Fibroblast of lung (primary cell): ENCODE measurements around the gene PGAM2.

Experiments used
- EZH2 ChIP-seq: IDR thresholded peaks from 2 replicates; pipeline ENCODE4 v1.5.1; 2012; ENCODE audit warnings: low read length, control low read depth, mild to moderate bottlenecking; ENCODE audit errors: missing control alignments
- TF ChIP-seq, protein P1 (sequence below), 2 donors: IDR thresholded peaks in 1 of 2; conservative IDR thresholded peaks in 1 of 2; 1 replicate in 1 of 2; 2 replicates in 1 of 2; pipeline ENCODE4 v1.5.1; 2011 to 2012; ENCODE audit warnings: low read length in 2 of 2, control low read depth in 1 of 2, inconsistent platforms in 1 of 2, low read depth in 1 of 2, mild to moderate bottlenecking in 1 of 2

DNA sequence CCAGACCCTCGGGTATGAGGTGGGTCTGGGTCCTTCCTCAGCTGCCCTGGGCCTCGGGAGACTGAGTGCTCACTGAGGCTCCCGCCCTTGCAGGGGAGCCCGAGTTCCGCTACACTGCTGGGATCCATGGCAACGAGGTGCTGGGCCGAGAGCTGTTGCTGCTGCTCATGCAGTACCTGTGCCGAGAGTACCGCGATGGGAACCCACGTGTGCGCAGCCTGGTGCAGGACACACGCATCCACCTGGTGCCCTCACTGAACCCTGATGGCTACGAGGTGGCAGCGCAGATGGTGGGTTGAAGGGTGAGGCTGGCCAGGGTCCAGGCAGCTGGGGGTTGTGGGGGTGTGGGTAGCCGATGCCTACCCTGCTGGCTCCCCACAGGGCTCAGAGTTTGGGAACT lies 46.4 kb upstream of the PGAM2 start:
- TF ChIP-seq, protein P1, sequence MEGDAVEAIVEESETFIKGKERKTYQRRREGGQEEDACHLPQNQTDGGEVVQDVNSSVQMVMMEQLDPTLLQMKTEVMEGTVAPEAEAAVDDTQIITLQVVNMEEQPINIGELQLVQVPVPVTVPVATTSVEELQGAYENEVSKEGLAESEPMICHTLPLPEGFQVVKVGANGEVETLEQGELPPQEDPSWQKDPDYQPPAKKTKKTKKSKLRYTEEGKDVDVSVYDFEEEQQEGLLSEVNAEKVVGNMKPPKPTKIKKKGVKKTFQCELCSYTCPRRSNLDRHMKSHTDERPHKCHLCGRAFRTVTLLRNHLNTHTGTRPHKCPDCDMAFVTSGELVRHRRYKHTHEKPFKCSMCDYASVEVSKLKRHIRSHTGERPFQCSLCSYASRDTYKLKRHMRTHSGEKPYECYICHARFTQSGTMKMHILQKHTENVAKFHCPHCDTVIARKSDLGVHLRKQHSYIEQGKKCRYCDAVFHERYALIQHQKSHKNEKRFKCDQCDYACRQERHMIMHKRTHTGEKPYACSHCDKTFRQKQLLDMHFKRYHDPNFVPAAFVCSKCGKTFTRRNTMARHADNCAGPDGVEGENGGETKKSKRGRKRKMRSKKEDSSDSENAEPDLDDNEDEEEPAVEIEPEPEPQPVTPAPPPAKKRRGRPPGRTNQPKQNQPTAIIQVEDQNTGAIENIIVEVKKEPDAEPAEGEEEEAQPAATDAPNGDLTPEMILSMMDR (conservative IDR thresholded peaks at IDR 0.05 in 1 of 2, IDR thresholded peaks at IDR 0.05 in 1 of 2; ENCODE audit: low read depth in 1 of 2, low read length in 2 of 2) = no peak
- no peak for TF ChIP-seq EZH2
